Heart left ventricle (tissue), 13 donors: ENCODE measurements around the gene ISY1.

Experiments
- POLR2A ChIP-seq, 2 donors: fragments of 450-650 bp; IDR thresholded peaks; one replicate each; pipeline ENCODE4 v1.6.1; 2017; ENCODE audit warnings: antibody characterized with exemption in 2 of 2, mild to moderate bottlenecking in 2 of 2, moderate library complexity in 2 of 2
- TF ChIP-seq, protein P1 (sequence below), 12 donors: fragments of 200-600 bp; sonication (generic) in 4 of 12; IDR thresholded peaks; one replicate each; pipeline versions ENCODE4 v1.5.0 to v1.8.0; 2018 to 2022; ENCODE audit warnings: antibody characterized with exemption in 12 of 12, mild to moderate bottlenecking in 5 of 12
- donor health status: ischemic (EF 13 %, LVEDD 7.1; RV severe dilation, severe dysfunction).
- donor health status: DM: no; HTN: yes; CAD: no.
- donor health status: DM: no; HTN: no; CAD: no.
- donor health status: ischemic (EF 25% LVEDD 6.9; RV normal size, moderate dysfunction).
- donor health status: ischemic (EF 25% LVEDD 5.7; RV mildly dilated, moderate dysfunction).
- donor health status: ischemic (EF 35%, LVEDD 5.7; RV mildly dilated, moderate dysfunction).
- donor health status: nonischemic (EF 11% LVEDD 7.7; RV severe dilation, severe dysfunction).
- donor health status: DM: yes; HTN: yes; CAD: no.
- donor health status: PGD.
- donor health status: ischemic (EF 29% LVEDD 5.4; RV normal size, mild dysfunction).
- donor health status: nonischemic (EF 23%, LVEDD 6.1; RV moderate dilation, normal function).

DNA sequence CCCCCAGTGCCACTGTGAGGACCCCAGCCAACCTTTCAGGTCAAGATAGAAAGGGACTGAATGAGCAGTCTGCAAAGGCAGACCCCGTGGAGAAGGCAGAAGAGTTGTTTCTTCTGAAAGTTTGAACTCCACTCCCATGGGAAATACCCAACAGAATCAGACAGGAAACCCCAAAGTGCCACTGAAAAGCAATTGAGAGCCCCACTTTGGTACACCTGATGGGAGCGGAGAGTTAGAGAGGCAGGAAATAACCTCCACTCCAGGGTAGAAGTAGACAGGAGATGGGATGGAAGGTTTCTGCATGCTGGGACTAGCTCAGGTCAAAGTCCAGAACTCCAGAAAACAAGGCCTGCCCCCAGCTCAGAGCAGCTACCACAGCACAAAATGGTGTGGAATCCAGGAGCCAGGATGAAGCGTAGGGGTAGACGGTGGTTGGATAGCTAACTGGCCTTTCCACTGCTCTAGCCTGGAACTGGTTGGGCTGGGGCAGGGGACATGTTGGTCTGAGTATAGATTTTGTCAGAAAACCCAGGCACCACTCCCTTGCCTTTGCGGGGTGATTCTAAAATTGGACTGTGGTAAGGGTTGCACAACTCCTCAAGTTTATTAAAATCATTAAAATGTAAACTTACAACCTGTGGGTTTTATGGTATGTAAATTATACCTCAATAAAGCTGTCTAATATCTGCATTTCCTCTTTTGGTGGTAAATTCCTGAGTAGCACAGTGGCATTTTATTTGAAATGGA is 37.4 kb downstream of the ISY1 start:
- TF ChIP-seq, protein P1, sequence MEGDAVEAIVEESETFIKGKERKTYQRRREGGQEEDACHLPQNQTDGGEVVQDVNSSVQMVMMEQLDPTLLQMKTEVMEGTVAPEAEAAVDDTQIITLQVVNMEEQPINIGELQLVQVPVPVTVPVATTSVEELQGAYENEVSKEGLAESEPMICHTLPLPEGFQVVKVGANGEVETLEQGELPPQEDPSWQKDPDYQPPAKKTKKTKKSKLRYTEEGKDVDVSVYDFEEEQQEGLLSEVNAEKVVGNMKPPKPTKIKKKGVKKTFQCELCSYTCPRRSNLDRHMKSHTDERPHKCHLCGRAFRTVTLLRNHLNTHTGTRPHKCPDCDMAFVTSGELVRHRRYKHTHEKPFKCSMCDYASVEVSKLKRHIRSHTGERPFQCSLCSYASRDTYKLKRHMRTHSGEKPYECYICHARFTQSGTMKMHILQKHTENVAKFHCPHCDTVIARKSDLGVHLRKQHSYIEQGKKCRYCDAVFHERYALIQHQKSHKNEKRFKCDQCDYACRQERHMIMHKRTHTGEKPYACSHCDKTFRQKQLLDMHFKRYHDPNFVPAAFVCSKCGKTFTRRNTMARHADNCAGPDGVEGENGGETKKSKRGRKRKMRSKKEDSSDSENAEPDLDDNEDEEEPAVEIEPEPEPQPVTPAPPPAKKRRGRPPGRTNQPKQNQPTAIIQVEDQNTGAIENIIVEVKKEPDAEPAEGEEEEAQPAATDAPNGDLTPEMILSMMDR (IDR thresholded peaks at IDR 0.05): no peak
- no peak for TF ChIP-seq POLR2A (IDR thresholded peaks at IDR 0.05)
